Cardiac fibroblast (primary cell): ENCODE measurements around the gene EPOP.
"Not testable (repeated sequence)": the region's sequence is repeated elsewhere in the genome, so short reads cannot be mapped to it uniquely, and the experiment has no call there.

Experiments
- DNase-seq, 2 donors: peaks; one replicate each; pipeline versions ENCODE4 v3.0.0 to v3.0.0-alpha.2; 2010; ENCODE audit warnings: low read depth in 2 of 2
- H3K4me3 ChIP-seq, 2 donors: replicated peaks in 1 of 2; 1 replicate in 1 of 2; 2 replicates in 1 of 2; pipeline ENCODE4 v1.5.1; 2011; ENCODE audit warnings: low read depth in 2 of 2, low read length in 2 of 2, mild to moderate bottlenecking in 2 of 2, moderate library complexity in 1 of 2
- TF ChIP-seq, protein P1 (sequence below): IDR thresholded peaks from one replicate; pipeline ENCODE4 v1.5.1; 2011; ENCODE audit warnings: low read depth, mild to moderate bottlenecking, low read length, inconsistent platforms

The EPOP gene

GRCh38 chr17:38637951-38638350, 36.8 kb downstream of the EPOP start:
- TF ChIP-seq, protein P1, sequence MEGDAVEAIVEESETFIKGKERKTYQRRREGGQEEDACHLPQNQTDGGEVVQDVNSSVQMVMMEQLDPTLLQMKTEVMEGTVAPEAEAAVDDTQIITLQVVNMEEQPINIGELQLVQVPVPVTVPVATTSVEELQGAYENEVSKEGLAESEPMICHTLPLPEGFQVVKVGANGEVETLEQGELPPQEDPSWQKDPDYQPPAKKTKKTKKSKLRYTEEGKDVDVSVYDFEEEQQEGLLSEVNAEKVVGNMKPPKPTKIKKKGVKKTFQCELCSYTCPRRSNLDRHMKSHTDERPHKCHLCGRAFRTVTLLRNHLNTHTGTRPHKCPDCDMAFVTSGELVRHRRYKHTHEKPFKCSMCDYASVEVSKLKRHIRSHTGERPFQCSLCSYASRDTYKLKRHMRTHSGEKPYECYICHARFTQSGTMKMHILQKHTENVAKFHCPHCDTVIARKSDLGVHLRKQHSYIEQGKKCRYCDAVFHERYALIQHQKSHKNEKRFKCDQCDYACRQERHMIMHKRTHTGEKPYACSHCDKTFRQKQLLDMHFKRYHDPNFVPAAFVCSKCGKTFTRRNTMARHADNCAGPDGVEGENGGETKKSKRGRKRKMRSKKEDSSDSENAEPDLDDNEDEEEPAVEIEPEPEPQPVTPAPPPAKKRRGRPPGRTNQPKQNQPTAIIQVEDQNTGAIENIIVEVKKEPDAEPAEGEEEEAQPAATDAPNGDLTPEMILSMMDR, result no peak

DNA sequence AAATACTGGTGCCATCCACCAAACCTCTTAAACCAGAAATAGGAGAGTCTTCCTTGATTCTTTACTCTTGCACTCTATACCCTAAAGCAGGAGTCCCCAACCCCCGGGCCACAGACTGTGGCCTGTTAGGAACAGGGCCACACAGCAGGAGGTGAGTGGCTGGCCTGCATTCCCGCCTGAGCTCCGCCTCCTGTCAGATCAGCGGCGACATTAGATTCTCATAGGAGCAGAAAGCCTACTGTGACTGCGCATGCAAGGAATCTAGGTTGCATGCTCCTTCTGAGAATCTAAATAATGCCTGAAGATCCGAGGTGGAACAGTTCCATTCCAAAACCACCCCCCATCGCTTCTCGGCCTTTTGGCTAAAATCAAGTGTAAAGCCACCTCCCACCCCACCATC, 38.7 kb downstream of the EPOP start:
- TF ChIP-seq, protein P1, result no peak
- no peak overlapping the region for H3K4me3 ChIP-seq
- no peak for DNase-seq

More at GRCh38 chr17:38637951-38638350, 36.8 kb downstream of the EPOP start:
- no peak for DNase-seq
- H3K4me3 ChIP-seq, result no peak overlapping the region

- TF ChIP-seq, protein P1, result no peak
- no peak for DNase-seq
- no peak overlapping the region for H3K4me3 ChIP-seq
Measured at GRCh38 chr17:38632334-38632733, 42.4 kb downstream of the EPOP start.

- no peak overlapping the region for H3K4me3 ChIP-seq
- peak; percentile 9 to 14 for DNase-seq
- TF ChIP-seq, protein P1, result no peak
Measured at GRCh38 chr17:38628441-38628840, 46.3 kb downstream of the EPOP start.

DNA sequence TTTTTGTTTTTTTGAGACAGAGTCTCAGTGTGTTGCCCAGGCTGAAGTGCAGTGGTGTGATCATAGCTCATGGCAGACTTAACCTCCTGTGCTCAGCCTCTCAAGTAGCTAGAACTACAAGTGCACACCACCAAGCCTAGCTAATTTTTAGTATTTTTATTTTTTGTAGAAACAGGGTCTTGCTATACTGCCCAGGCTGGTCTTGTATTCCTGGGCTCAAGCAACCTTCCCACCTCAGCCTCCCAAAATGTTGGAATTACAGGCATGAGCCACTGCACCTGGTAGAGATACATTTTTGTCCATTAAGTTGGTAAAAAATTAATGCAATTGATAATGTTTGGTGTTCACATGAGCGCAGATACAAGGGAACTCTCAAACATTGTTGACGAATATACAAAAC, 46.8 kb downstream of the EPOP start:
- DNase-seq, result no peak
- TF ChIP-seq, protein P1, result no peak
- no peak overlapping the region for H3K4me3 ChIP-seq

DNA sequence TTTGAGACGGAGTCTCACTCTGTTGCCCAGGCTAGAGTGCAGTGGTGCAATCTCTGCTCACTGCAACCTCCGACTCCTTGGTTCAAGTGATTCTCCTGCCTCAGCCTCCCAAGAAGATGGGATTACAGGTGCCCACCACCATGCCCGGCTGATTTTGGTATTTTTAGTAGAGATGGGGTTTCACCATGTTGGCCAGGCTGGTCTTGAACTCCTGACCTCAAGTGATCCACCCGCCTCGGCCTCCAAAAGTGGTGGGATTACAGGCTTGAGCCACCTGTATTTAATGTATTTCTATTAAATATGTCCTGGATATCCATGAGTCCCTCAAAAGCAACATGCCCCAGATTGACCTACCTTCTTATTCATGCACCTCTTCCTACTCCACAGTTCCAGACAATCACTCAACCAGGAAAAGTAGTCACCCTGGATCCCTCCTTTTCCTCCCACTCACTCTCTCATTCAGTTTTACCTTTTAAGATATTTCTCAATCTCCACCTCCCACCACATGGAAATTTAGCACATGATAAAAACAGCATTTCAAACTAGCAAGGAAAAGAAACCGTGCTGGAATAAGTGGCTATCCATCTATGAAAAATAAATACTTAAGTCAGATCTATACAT, 48.0 kb downstream of the EPOP start:
- not testable (repeated sequence) for DNase-seq, H3K4me3 ChIP-seq

- no peak for DNase-seq
- TF ChIP-seq, protein P1, result no peak
- H3K4me3 ChIP-seq, result no peak overlapping the region
Measured at GRCh38 chr17:38625482-38625881, 49.3 kb downstream of the EPOP start.

DNA sequence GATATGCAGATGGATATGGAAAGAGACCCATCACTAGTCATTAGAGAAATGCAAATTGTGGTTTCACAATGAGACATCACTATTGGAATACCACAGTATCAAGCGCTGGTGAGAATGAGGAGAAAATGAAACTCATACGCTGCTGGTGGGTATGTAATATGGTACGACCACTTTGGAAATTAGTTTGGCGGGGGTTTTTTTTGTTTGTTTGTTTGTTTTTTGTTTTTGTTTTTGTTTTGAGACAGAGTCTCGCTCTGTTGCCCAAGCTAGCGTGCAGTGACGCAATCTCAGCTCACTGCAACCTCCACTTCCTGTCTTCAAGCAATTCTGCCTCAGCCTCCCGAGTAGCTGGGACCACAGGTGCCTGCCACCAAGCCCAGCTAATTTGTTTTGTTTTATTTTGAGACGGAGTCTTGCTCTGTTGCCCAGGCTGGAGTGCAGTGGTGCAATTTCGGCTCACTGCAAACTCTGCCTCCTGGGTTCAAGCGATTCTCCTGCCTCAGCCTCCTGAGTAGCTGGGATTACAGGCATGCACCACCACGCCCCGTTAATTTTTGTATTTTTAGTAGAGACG, 49.9 kb downstream of the EPOP start:
- DNase-seq, H3K4me3 ChIP-seq: not testable (repeated sequence)
